DOHH2 (cell line): ENCODE data around the gene KIF26B.

Experiments
- H3F3A ChIP-seq: fragments of 200-600 bp; sonication (generic), shearing (Covaris generic); 2 replicates; pipeline ENCODE4 v1.6.0; 2016; ENCODE audit warnings: antibody characterized with exemption, mild to moderate bottlenecking; ENCODE audit not compliant: control insufficient read depth, insufficient read depth
- H3K27ac ChIP-seq: fragments of 200-600 bp; sonication (generic); 2 replicates; pipeline ENCODE4 v1.5.1; 2014; ENCODE audit warnings: low read depth, mild to moderate bottlenecking, low read length, moderate library complexity
- H3K27me3 ChIP-seq: fragments of 200-600 bp; sonication (generic); 2 replicates; pipeline ENCODE4 v1.6.1; 2014; ENCODE audit warnings: mild to moderate bottlenecking, low read length, mixed read lengths; ENCODE audit not compliant: control insufficient read depth
- H3K36me3 ChIP-seq: fragments of 200-600 bp; sonication (generic); 2 replicates; pipeline ENCODE4 v1.6.1; 2014; ENCODE audit warnings: mild to moderate bottlenecking, low read length, moderate library complexity, mixed read lengths; ENCODE audit not compliant: control insufficient read depth
- H3K4me1 ChIP-seq: fragments of 200-600 bp; sonication (generic); 2 replicates; pipeline ENCODE4 v1.6.1; 2014; ENCODE audit warnings: mild to moderate bottlenecking, low read length, mixed read lengths; ENCODE audit not compliant: control insufficient read depth
- H3K4me2 ChIP-seq: fragments of 200-600 bp; sonication (generic); 2 replicates; pipeline ENCODE4 v1.6.0; 2014; ENCODE audit warnings: mild to moderate bottlenecking, low read length, moderate library complexity
- H3K4me3 ChIP-seq: fragments of 200-600 bp; sonication (generic); 2 replicates; pipeline ENCODE4 v1.5.1; 2014; ENCODE audit warnings: mild to moderate bottlenecking, low read length, mixed read lengths
- H3K79me2 ChIP-seq: fragments of 200-600 bp; sonication (generic); 2 replicates; pipeline ENCODE4 v1.6.1; 2014; ENCODE audit warnings: mild to moderate bottlenecking, low read length, mixed read lengths; ENCODE audit not compliant: control insufficient read depth
- H3K9me2 ChIP-seq: fragments of 200-600 bp; sonication (generic); replicated peaks from 2 replicates; pipeline ENCODE4 v1.6.1; 2014; ENCODE audit warnings: mild to moderate bottlenecking, low read length, mixed read lengths; ENCODE audit not compliant: control insufficient read depth
- H3K9me3 ChIP-seq: fragments of 200-600 bp; sonication (generic); 2 replicates; pipeline ENCODE4 v1.6.1; 2014; ENCODE audit warnings: antibody characterized with exemption, low read length, mixed read lengths; ENCODE audit not compliant: control insufficient read depth, insufficient read depth
- H4K20me1 ChIP-seq: fragments of 200-600 bp; sonication (generic); 2 replicates; pipeline ENCODE4 v1.6.0; 2014; ENCODE audit warnings: low read depth, mild to moderate bottlenecking, antibody characterized with exemption, low read length, moderate library complexity; ENCODE audit not compliant: control insufficient read depth, insufficient read depth
- CTCF ChIP-seq: fragments of 200-600 bp; sonication (generic); IDR thresholded peaks from one replicate; pipeline ENCODE4 v1.5.1; 2014; ENCODE audit warnings: antibody characterized with exemption, mild to moderate bottlenecking, low read depth, low read length; ENCODE audit not compliant: poor library complexity, severe bottlenecking
- EZH2phosphoT487 ChIP-seq: fragments of 200-600 bp; sonication (generic); IDR thresholded peaks from 2 replicates; pipeline ENCODE4 v1.6.1; 2017; ENCODE audit warnings: borderline replicate concordance, mild to moderate bottlenecking, antibody characterized with exemption, low read length, moderate library complexity, mixed read lengths

The KIF26B gene

GRCh38 chr1:245409341-245410195, 254.8 kb downstream of the KIF26B start:
- Histone ChIP-seq H3K4me1 (no peaks in the 10 kb centered on the region), H3K79me2 (no peaks in the 10 kb centered on the region), H3K36me3 (no peaks in the 10 kb centered on the region), H3K4me2 (no peak overlapping the region), H3K9me2 (no peaks in the 10 kb centered on the region), H4K20me1 (no peaks in the 10 kb centered on the region), H3K27ac (no peak overlapping the region), H3K9me3 (no peaks in the 10 kb centered on the region), H3K4me3 (no peak overlapping the region), H3K27me3 (peaks cover 9% of the 10 kb centered on the region; the same call in 1 of the 2 replicates), H3F3A (no peaks in the 10 kb centered on the region)
- TF ChIP-seq EZH2phosphoT487 (no peak), CTCF (no peak)

- H3K27me3 ChIP-seq = no peaks in the 10 kb centered on the region
- TF ChIP-seq EZH2phosphoT487 (no peak), CTCF (no peak)
Observed at GRCh38 chr1:245411245-245412036, 256.7 kb downstream of the KIF26B start.

GRCh38 chr1:245412306-245412705, 257.5 kb downstream of the KIF26B start:
- Histone ChIP-seq H4K20me1 (no peaks in the 10 kb centered on the region), H3K9me2 (no peaks in the 10 kb centered on the region), H3K4me3 (no peak overlapping the region), H3F3A (no peaks in the 10 kb centered on the region), H3K36me3 (no peaks in the 10 kb centered on the region), H3K9me3 (no peaks in the 10 kb centered on the region), H3K27ac (no peak overlapping the region), H3K79me2 (no peaks in the 10 kb centered on the region), H3K4me1 (no peaks in the 10 kb centered on the region), H3K4me2 (no peak overlapping the region), H3K27me3 (no peaks in the 10 kb centered on the region)
- TF ChIP-seq CTCF (no peak), EZH2phosphoT487 (no peak)

More at GRCh38 chr1:245411245-245412036, 256.7 kb downstream of the KIF26B start:
- no peaks in the 10 kb centered on the region for H4K20me1 ChIP-seq
- H3K79me2 ChIP-seq = no peaks in the 10 kb centered on the region
- H3K4me1 ChIP-seq = no peaks in the 10 kb centered on the region
- H3K36me3 ChIP-seq = no peaks in the 10 kb centered on the region
- H3F3A ChIP-seq = no peaks in the 10 kb centered on the region
- H3K9me2 ChIP-seq = no peaks in the 10 kb centered on the region
- H3K9me3 ChIP-seq = no peaks in the 10 kb centered on the region
- H3K27ac ChIP-seq = no peak overlapping the region
- H3K4me2 ChIP-seq = no peak overlapping the region
- no peak overlapping the region for H3K4me3 ChIP-seq
